Renal cortical epithelial cell (primary cell): Measurements from ENCODE around the gene DENND6A. TPM values are rescaled to one million over a fixed set of nuclear protein-coding genes. Genes with fewer than 3 reads are reported as not detected.
"Not testable (repeated sequence)": the region's sequence is repeated elsewhere in the genome, so short reads cannot be mapped to it uniquely, and the experiment has no call there.

ENCODE experiments used
- DNase-seq: peaks from one replicate; pipeline ENCODE4 v3.0.0-alpha.2; 2011; ENCODE audit warnings: low read depth
- total RNA-seq: library from RNA; depleted of rRNA; stranded (reverse); fragments of >200 nt; gene quantifications from 2 replicates; pipeline ENCODE4 v1.2.3, GENCODE V29; 2014

The DENND6A gene
- 26.7 and 32.6 TPM in 2 replicates for total RNA-seq

GRCh38 chr3:57692396-57693147 is at the start of gene DENND6A:
Gene DENND6A (minus strand): TSS chr3:57693077. CDS start chr3:57693018, 59 bp downstream.
- DNase-seq: peak; percentile 90

GRCh38 chr3:57740027-57740426 is 47.1 kb upstream of the DENND6A start:
- no peak for DNase-seq

GRCh38 chr3:57738391-57738790 is 45.5 kb upstream of the DENND6A start:
- no peak for DNase-seq

GRCh38 chr3:57737840-57738239 is 45.0 kb upstream of the DENND6A start:
- DNase-seq: no peak

GRCh38 chr3:57735405-57735804 is 42.5 kb upstream of the DENND6A start:
- no peak for DNase-seq

GRCh38 chr3:57733790-57734189 is 40.9 kb upstream of the DENND6A start:
- peak; percentile 86 for DNase-seq

- DNase-seq: no peak
Measured at GRCh38 chr3:57731311-57731710, 38.4 kb upstream of the DENND6A start.

- no peak for DNase-seq
Measured at GRCh38 chr3:57730682-57731081, 37.8 kb upstream of the DENND6A start.

- DNase-seq: no peak
Measured at GRCh38 chr3:57729334-57730045, 36.6 kb upstream of the DENND6A start.

- peak; percentile 25 for DNase-seq
Measured at GRCh38 chr3:57727106-57727505, 34.2 kb upstream of the DENND6A start.

- DNase-seq: no peak
Measured at GRCh38 chr3:57726397-57726796, 33.5 kb upstream of the DENND6A start.

GRCh38 chr3:57718118-57718517 is 25.2 kb upstream of the DENND6A start:
- DNase-seq: no peak

GRCh38 chr3:57717205-57717868 is 24.5 kb upstream of the DENND6A start:
- no peak for DNase-seq

GRCh38 chr3:57715686-57716085 is 22.8 kb upstream of the DENND6A start:
- no peak for DNase-seq

- DNase-seq: peak; percentile 89
Measured at GRCh38 chr3:57709559-57709958, 16.7 kb upstream of the DENND6A start.

- DNase-seq: peak; percentile 32
Measured at GRCh38 chr3:57709031-57709430, 16.2 kb upstream of the DENND6A start.

GRCh38 chr3:57706462-57706861 is 13.6 kb upstream of the DENND6A start:
- peak; percentile 95 for DNase-seq

GRCh38 chr3:57705351-57705750 is 12.5 kb upstream of the DENND6A start:
- DNase-seq: not testable (repeated sequence)

GRCh38 chr3:57701781-57702180 is 8.9 kb upstream of the DENND6A start:
- no peak for DNase-seq

GRCh38 chr3:57700737-57701136 is 7.9 kb upstream of the DENND6A start:
- no peak for DNase-seq

- DNase-seq: no peak
Measured at GRCh38 chr3:57699591-57699990, 6.7 kb upstream of the DENND6A start.

- DNase-seq: peak; percentile 27
Measured at GRCh38 chr3:57696801-57697321, 4.0 kb upstream of the DENND6A start.
